GM19099 (cell line): Measurements from ENCODE around the gene HOXC5.

Experiments used
- POLR2A ChIP-seq: IDR thresholded peaks from 3 replicates; pipeline ENCODE4 v1.6.1; 2011; ENCODE audit warnings: low read depth; ENCODE audit not compliant: insufficient read length; ENCODE audit errors: extremely low read depth

The HOXC5 gene

GRCh38 chr12:54040648-54041047 lies 7.8 kb downstream of the HOXC5 start:
- no peak for TF ChIP-seq POLR2A

- no peak for TF ChIP-seq POLR2A
Observed at GRCh38 chr12:54041097-54041690, 8.3 kb downstream of the HOXC5 start.

GRCh38 chr12:54042970-54043853 lies 10.4 kb downstream of the HOXC5 start:
- TF ChIP-seq POLR2A: no peak

- no peak for TF ChIP-seq POLR2A
Observed at GRCh38 chr12:54044425-54045103, 11.7 kb downstream of the HOXC5 start.

GRCh38 chr12:54045401-54045800 lies 12.6 kb downstream of the HOXC5 start:
- TF ChIP-seq POLR2A: no peak

GRCh38 chr12:54045868-54046521 lies 13.1 kb downstream of the HOXC5 start:
- no peak for TF ChIP-seq POLR2A

- TF ChIP-seq POLR2A: no peak
Observed at GRCh38 chr12:54046809-54047159, 13.9 kb downstream of the HOXC5 start.

GRCh38 chr12:54047160-54047963 lies 14.5 kb downstream of the HOXC5 start:
- TF ChIP-seq POLR2A: no peak

GRCh38 chr12:54047964-54048303 lies 15.1 kb downstream of the HOXC5 start:
- no peak for TF ChIP-seq POLR2A

- TF ChIP-seq POLR2A: no peak
Observed at GRCh38 chr12:54048406-54049093, 15.7 kb downstream of the HOXC5 start.

GRCh38 chr12:54049108-54049507 lies 16.3 kb downstream of the HOXC5 start:
- TF ChIP-seq POLR2A: no peak

- TF ChIP-seq POLR2A: no peak
Observed at GRCh38 chr12:54050482-54050810, 17.6 kb downstream of the HOXC5 start.

GRCh38 chr12:54051026-54051842 lies 18.4 kb downstream of the HOXC5 start:
- TF ChIP-seq POLR2A: no peak
